GM19351 (cell line): Measurements from ENCODE around the gene SLC38A1.

Experiments
- ATAC-seq: cut with Tn5 transposase; IDR thresholded peaks from one replicate; pipeline ENCODE4 v1.9.1; 2021; ENCODE audit warnings: mild to moderate bottlenecking, moderate library complexity; ENCODE audit not compliant: unreplicated experiment

Gene SLC38A1

GRCh38 chr12:46144433-46144832, 124.4 kb downstream of the SLC38A1 start:
- no peak for ATAC-seq

GRCh38 chr12:46136249-46136648, 132.6 kb downstream of the SLC38A1 start:
- ATAC-seq = no peak

- ATAC-seq = no peak
Observed at GRCh38 chr12:46135750-46136149, 133.1 kb downstream of the SLC38A1 start.

- ATAC-seq = no peak
Observed at GRCh38 chr12:46134852-46135251, 134.0 kb downstream of the SLC38A1 start.

GRCh38 chr12:46134205-46134811, 134.5 kb downstream of the SLC38A1 start:
- ATAC-seq = no peak

- no peak for ATAC-seq
Observed at GRCh38 chr12:46133751-46134150, 135.1 kb downstream of the SLC38A1 start.
